HTERT RPE-1 (cell line): ENCODE data around the gene PTPRM.

ENCODE experiments used
- in situ Hi-C: fragments of 300-500 bp; cut with MboI; formaldehyde crosslinking; loops from 4 replicates; pipeline ENCODE4 v1.14.3; 2020; ENCODE audit warnings: low sequenced_read_pairs

Gene PTPRM

DNA sequence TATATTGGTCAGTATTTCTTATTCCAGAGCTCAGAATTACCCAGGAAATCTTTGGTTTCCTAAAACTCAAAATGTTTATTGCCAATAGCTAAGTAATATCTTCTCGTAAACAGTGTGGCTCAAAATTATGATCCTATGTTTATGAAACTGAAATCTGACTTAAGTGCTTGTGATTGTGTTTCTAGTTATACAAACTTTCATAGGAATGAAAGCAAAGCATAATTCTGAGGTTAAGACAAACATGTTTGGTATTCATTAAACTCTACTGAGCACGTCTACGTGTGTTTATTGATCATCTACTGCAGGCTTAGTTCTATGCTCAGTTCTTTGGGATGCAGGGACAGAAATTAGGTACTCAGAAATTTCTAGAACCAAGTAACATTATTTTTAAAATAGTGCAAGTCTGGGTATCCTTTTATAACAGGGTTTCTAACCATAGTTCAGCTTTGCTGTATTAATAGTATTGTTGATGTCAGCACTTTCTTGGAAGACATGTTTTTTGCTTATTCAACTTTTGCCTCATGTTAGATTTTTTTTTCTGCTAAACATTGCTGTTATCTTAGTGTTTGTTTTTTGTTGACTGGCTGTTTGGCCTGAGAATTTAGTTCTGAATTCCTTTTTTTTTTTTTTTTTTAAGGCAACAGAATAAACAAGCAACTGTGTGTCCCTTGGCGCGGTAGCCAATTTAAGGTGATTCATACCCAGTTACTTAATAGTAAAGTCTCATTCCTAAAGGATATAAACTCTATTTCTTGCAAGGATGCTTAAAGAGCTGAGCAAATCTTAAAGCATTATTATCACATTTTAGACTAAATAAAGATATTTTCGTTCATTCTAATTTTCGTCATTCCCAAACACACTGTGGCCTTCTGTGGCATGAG is 31.3 kb downstream of the PTPRM start:
- in situ Hi-C loops = no loop called here

GRCh38 chr18:7600036-7600435 is 32.9 kb downstream of the PTPRM start:
- in situ Hi-C loops = no loop called here

DNA sequence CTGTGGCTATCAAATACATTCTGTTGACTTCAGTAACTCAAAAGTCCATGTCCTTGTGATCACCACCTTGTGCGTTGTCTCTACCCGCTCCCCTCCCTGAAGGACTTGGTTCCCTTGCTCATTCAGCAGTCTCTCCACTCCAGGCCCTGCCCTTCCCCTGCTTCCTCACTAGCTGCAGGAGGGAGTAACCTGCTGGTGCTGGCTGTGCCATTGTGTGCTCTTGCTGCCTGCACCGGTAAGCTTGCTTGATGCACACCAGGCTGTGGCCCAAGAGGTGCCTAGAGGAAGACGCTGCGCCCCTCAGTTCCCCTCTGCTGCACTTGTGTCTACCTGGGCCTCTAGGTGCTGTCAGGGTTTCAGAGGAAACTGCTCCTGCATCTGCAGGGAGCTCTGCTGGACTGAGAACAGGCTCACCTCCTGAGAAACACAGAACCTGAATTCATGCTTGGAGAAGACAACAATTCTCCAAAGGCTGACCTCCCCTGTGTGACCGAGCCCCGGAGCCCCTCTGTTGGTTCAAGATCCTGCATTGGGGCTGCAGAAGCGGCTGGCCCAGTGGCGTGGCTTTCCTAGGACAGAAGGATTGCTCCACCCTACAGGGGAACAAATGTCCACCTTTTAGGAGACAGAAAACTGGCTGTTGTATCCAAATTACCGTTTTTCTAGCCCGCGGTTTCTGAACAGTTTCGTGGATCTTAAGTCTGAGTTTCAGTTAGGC is 33.6 kb downstream of the PTPRM start:
- in situ Hi-C loops = no loop called here

DNA sequence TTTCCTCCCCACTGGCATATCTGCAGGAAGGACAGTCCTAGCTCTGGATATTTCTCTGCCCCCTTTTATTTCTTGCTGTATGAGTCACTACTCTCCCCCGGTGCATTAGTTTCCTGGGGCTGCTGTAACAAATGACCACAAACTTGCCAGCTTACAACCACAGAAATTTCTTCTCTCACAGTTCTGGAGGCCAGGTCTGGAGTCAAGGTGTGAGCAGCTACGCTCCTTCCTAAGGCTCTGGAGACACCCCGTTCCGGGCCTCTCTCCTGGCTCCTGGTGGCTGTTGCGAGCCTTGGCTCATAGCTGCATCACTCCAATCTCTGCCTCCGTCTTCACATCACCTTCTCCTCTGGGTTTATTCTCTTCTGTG is 34.1 kb downstream of the PTPRM start:
- in situ Hi-C loops = no loop called here

- in situ Hi-C loops = no loop called here
Measured at GRCh38 chr18:7601936-7602335, 34.8 kb downstream of the PTPRM start.

DNA sequence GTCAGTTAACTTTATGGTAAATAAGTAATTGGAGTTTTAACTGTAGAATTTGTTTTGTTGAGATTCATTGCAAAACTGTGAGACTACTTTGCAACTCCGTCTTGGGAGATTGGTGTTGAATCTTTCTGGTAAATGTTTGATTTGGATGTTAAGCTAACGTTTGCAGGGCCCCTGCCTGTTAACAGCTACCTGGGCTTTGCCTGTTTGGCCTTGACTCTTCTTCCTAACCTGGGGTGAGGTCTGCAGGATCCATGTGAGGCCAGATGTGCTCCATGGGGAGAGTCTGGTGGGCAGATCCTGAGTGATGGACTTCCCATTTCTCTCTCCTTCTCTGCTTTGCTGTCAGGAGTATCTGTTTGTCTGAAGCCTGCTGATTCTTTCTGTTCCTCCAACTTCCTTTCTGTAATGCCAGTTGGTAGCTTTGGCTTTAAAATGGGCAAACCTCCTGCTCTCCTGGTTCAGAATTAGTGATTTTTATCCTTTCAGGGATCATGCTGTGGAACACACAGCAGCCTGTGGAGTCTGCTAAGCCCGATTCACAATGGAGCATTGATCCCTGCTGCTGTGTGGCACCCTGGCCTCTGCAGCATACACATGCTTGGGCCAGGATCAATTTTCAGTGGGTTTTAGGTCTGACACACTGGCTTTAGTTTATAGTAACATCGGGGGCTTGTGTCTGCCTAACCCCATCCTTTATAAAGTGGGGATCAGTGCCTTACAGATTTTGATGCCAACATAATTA is 36.3 kb downstream of the PTPRM start:
- in situ Hi-C loops = no loop called here

DNA sequence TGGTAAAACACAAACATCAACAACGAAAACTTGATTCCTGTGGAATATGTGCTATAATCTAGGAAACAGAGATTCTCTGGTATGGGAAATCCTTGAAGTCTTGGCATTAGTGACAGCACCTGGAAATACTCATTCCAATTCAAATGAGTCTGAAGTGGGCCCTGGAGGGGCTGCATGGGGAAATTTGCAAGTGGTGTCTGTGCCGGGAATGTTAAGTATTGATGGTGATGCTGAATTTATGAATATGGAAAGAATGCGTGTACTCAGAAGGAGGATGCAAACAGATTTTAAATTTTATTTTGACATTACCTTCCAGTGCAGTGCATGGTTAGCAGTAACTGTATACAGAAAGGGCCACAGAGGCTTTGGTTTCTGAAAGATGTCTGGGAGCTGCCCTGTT is 37.2 kb downstream of the PTPRM start:
- in situ Hi-C loops = no loop called here

DNA sequence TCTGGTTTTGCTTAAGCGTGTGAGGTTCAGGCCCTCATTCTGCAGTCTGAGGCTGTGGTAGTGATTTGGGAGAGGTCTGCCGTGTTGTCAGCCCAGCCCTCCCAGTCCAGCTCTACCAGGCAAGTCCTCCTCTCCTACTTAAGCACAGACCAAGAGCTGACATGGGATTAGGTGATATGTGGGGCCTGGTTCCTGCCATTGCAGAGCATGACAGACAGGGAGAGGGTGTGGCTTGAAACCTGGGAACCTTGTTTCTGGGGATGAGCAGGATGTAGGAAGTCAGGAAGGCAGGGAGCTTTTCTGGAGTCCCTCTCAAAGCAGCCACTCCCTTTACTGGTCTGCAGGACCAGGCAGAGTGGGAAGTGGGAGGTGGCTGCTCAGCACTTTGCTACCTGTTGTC is 38.6 kb downstream of the PTPRM start:
- in situ Hi-C loops = no loop called here

DNA sequence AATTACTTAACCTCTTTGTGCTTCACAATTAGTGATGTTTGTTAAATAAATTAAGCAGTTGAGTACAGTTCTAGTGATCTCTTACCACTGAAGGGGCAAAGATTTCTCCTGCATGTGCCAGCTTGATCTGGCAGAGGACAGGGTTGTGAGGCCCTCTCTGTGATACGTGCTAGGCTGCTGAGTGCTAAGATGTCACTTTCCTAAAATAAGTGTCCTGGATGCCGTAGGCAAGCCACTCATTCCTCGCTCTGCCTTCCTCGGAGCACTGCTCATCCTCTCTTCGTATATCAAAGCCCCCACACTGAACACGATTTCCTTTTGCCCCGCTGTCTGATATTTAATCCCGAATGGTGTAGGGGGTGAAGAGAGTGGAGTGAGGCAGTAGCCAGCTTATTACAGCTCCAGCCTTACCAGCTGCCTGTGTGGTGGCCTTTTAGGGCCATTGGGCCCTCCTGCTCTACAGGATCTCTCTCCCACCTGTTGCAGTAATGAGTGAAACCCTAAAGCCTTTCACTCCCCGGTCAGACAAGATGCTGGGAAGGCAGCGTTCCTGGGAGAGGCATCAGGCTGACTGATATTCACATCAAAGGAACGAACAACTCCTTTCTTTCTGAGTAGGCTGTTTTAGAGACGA is 40.5 kb downstream of the PTPRM start:
- in situ Hi-C loops = no loop called here

DNA sequence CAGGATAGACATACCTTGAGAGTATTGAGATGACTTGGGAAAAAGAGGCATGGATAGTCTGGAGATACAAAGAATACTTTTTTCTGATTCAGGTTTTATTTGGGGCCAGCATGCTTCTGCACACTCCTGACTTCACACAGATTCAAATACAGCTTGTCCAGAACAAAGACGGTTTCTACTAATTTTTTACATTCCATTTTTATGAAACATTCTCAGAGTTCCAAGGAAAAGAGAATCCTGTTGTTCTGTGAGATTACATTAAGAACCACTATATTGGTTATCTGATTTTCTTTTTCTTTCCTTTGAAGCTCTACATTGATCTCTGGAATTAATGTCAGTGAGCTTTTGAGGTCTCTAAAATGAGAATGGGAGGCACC is 41.0 kb downstream of the PTPRM start:
- in situ Hi-C loops = no loop called here

GRCh38 chr18:7608781-7609201 is 41.7 kb downstream of the PTPRM start:
- in situ Hi-C loops = no loop called here

- in situ Hi-C loops = no loop called here
Measured at GRCh38 chr18:7609617-7610016, 42.5 kb downstream of the PTPRM start.

- in situ Hi-C loops = no loop called here
Measured at GRCh38 chr18:7614042-7614441, 46.9 kb downstream of the PTPRM start.

DNA sequence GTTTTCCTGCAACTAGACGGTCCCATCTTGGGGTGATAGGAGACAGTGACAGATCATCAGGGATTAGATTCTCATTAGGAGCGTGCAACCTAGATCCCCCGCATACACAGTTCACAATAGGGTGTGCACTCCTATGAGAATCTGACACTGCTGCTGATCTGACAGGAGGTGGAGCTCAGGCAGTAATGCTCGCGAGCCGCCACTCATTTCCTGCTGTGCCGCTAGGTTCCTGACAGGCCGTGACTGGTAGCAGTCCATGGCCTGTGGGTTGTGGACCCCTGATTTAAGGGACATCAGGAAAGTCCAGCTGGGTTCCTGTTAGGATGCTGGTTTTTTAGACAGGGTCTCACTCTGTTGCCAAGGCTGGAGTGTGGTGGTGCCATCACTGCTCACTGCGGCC is 48.7 kb downstream of the PTPRM start:
- in situ Hi-C loops = no loop called here

DNA sequence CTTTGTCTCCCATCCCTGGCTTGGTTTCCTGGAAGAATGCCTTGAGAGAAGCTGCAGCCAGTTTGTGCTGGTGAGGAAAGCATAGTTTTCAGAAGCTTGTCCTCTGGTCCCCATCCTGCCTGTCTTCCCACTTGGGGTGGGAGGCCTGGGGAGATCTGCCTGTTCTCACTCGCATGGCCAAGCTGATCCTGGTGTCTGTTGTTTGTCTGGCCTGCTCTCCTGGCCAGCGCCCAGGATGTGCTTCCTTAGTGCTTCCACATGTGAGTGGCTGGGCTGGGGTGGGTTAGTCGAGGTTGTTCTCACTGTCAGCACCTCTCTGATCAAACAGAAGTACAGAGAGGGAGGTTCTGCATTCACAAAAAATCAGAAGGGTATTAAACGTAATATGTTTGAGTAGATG is 49.5 kb downstream of the PTPRM start:
- in situ Hi-C loops = no loop called here

GRCh38 chr18:7617738-7618422 is 50.8 kb downstream of the PTPRM start:
- in situ Hi-C loops = no loop called here

- in situ Hi-C loops = no loop called here
Measured at GRCh38 chr18:7618891-7619442, 51.9 kb downstream of the PTPRM start.

- in situ Hi-C loops = no loop called here
Measured at GRCh38 chr18:7619676-7620075, 52.6 kb downstream of the PTPRM start.

- in situ Hi-C loops = no loop called here
Measured at GRCh38 chr18:7622721-7623120, 55.6 kb downstream of the PTPRM start.

- in situ Hi-C loops = no loop called here
Measured at GRCh38 chr18:7623681-7624080, 56.6 kb downstream of the PTPRM start.
